Neutrophil (primary cell): Measurements from ENCODE around the gene RPLP1.

Experiments used
- H3K27ac ChIP-seq: fragments of 200-600 bp; sonication (generic); 2 replicates; pipeline ENCODE4 v1.5.1; 2016; ENCODE audit warnings: mild to moderate bottlenecking, moderate library complexity
- H3K27me3 ChIP-seq: fragments of 200-600 bp; sonication (generic); 2 replicates; pipeline ENCODE4 v1.6.0; 2016; ENCODE audit warnings: mild to moderate bottlenecking
- H3K36me3 ChIP-seq: fragments of 200-600 bp; sonication (generic); 2 replicates; pipeline ENCODE4 v1.5.1; 2017
- H3K4me1 ChIP-seq, 2 experiments: fragments of 200-600 bp in 1 of 2; sonication (generic) in 1 of 2; 1 replicate in 1 of 2; 2 replicates in 1 of 2; pipeline versions ENCODE4 v1.5.1 to v1.6.1; 2013 to 2016; ENCODE audit warnings: low read depth in 1 of 2, low read length in 1 of 2, mild to moderate bottlenecking in 1 of 2, moderate library complexity in 1 of 2; ENCODE audit not compliant: control insufficient read depth in 1 of 2, insufficient read depth in 1 of 2
- H3K4me3 ChIP-seq, 2 experiments: fragments of 200-600 bp in 1 of 2; sonication (generic) in 1 of 2; 1 replicate in 1 of 2; 2 replicates in 1 of 2; pipeline ENCODE4 v1.5.1; 2013 to 2016; ENCODE audit warnings: low read depth in 1 of 2, low read length in 1 of 2, mild to moderate bottlenecking in 1 of 2, moderate library complexity in 1 of 2
- H3K9me3 ChIP-seq: fragments of 200-600 bp; sonication (generic); 2 replicates; pipeline ENCODE4 v1.5.1; 2016
- CTCF ChIP-seq: fragments of 200-600 bp; sonication (generic); IDR thresholded peaks from 2 replicates; pipeline ENCODE4 v1.5.1; 2016; ENCODE audit warnings: antibody characterized with exemption

The RPLP1 gene

GRCh38 chr15:69463182-69463756 lies 10.7 kb downstream of the RPLP1 start:
- Histone ChIP-seq H3K36me3 (no peaks in the 10 kb centered on the region), H3K4me3 (peak overlapping the region; percentile 75 to 84), H3K27ac (peak overlapping the region; percentile 68), H3K27me3 (no peaks in the 10 kb centered on the region), H3K4me1 (peaks cover 15% of the 10 kb centered on the region in 2 experiments), H3K9me3 (no peaks in the 10 kb centered on the region)
- no peak for TF ChIP-seq CTCF

GRCh38 chr15:69465253-69465652 lies 12.6 kb downstream of the RPLP1 start:
- no peak for TF ChIP-seq CTCF
- Histone ChIP-seq H3K4me1 (peaks cover 15% of the 10 kb centered on the region in 2 experiments), H3K4me3 (no peak overlapping the region), H3K9me3 (no peaks in the 10 kb centered on the region), H3K27ac (no peak overlapping the region), H3K36me3 (no peaks in the 10 kb centered on the region), H3K27me3 (no peaks in the 10 kb centered on the region)

- Histone ChIP-seq H3K36me3 (no peaks in the 10 kb centered on the region), H3K4me1 (peaks cover 12 to 15% of the 10 kb centered on the region in 2 experiments), H3K4me3 (no peak overlapping the region), H3K9me3 (no peaks in the 10 kb centered on the region), H3K27me3 (no peaks in the 10 kb centered on the region), H3K27ac (no peak overlapping the region)
- no peak for TF ChIP-seq CTCF
Measured at GRCh38 chr15:69466733-69467132, 14.1 kb downstream of the RPLP1 start.

- Histone ChIP-seq H3K9me3 (no peaks in the 10 kb centered on the region), H3K4me3 (no peak overlapping the region), H3K36me3 (no peaks in the 10 kb centered on the region), H3K4me1 (peaks cover 7% of the 10 kb centered on the region in 2 experiments), H3K27ac (no peak overlapping the region), H3K27me3 (no peaks in the 10 kb centered on the region)
- TF ChIP-seq CTCF = no peak
Measured at GRCh38 chr15:69467636-69468035, 15.0 kb downstream of the RPLP1 start.

GRCh38 chr15:69468241-69469121 lies 15.9 kb downstream of the RPLP1 start:
- no peaks in the 10 kb centered on the region for H3K9me3 ChIP-seq
- H3K4me3 ChIP-seq = no peak overlapping the region
- no peak for TF ChIP-seq CTCF
- no peaks in the 10 kb centered on the region for H3K36me3 ChIP-seq
- H3K4me1 ChIP-seq = no peaks in the 10 kb centered on the region
- H3K27ac ChIP-seq = no peak overlapping the region
- no peaks in the 10 kb centered on the region for H3K27me3 ChIP-seq
